Activated CD4-positive, alpha-beta T cell treated with anti-CD3 and anti-CD28 coated beads, Interleukin-10, Interleukin-2, amounts not matched to agents 100 ng/mL and 50 ng/mL, durations not matched to agents 16 hours and 8 hours (primary cell): Measurements from ENCODE around the gene ST8SIA2.
"Not testable (repeated sequence)": the region's sequence is repeated elsewhere in the genome, so short reads cannot be mapped to it uniquely, and the experiment has no call there.

Source experiments
- DNase-seq: peaks from one replicate; pipeline ENCODE4 v3.0.0-alpha.2; 2020

The ST8SIA2 gene

DNA sequence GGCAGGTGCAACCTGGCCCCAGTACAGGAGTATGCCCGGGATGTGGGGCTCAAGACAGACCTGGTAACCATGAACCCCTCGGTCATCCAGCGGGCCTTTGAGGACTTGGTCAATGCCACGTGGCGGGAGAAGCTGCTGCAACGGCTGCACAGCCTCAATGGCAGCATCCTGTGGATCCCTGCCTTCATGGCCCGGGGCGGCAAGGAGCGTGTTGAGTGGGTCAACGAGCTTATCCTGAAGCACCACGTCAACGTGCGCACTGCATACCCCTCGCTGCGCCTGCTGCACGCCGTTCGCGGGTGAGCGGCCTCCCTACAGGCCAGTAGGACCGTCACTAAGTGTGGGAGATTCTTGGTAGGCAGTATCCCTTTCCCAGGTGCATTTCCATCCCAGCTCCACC, 51.0 kb downstream of the ST8SIA2 start:
- DNase-seq, result no peak

DNA sequence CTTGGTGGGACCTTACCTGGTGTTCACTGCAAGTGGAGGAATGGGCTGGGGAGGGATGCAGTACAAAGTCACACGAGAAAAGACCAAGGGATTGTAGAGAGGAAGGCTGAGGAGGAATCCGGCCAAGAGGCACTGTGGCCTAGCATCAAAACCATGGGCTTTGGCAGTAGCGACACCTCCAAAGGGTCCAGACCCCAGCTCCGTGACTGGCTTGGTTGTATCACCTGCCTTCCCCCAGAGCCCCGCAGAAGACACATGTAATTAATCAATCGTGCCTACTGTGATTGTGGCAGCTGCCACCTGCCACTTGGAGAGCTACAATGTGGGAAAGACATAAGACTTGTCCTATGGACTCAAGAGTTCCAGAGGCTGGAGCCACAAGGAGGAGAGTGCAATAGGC, 54.7 kb downstream of the ST8SIA2 start:
- DNase-seq, result no peak

DNA sequence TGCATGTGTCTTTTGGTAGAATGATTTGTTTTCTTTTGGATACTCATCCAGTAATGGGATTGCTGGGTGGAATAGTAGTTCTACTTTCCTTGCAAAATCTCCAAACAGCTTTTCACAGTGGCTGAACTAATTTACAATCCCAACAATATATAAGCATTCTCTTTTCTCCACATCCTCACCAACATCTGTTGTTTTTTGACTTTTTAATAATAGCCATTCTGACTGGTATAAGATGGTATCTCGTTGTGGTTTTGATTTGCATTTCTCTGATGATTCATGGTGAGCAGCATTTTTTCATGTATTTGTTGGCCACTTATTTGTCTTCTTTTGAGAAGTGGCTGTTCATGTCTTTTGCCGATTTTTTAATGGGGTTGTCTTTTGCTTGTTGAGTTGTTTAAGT, 55.8 kb downstream of the ST8SIA2 start:
- DNase-seq, result no peak

DNA sequence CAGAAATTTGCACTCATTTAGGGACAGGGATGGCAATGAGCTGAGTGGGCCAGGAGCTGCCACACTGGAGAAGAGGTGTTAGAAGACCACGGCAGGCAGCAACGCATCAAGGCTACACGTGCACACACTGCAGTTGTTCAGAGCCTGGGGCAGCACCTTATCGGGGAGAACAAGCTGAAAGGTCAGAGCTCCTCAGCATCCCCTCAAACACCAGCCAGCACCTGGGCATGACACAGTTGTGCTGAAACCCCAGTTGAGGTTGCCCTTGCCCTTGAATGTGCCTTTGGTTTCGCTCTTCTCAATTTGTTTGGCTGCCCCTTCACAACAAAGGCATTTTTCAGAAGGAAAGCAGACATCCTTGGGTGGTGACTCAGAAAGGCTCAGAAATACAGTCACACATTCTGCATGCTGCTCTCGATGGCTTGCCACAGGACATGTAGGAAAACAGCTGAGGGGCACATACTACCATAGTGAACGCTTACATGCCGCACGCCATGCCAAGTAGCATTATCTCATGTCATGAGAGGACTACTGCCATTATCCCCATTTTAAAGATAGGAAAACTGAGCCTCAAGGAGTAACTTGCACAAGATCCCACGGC, 57.6 kb downstream of the ST8SIA2 start:
- no peak for DNase-seq

DNA sequence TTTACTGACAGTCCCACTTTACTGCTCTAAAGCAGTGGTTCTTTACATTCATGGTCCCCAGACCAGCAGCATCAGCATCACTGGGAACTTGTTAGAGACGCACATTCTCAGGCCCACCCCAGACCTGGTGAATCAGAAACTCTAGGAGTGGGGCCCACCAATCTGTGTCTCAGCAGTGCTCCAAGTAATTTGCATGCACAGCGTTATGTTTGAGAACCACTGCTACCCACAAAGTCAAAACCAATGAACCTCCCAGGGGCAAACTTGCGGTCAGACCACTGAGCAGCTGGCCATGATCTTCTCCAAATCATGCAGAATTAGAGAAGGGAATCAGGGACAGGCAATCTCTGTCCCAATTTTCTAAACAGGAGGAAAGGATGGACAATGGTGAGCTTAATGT, 58.5 kb downstream of the ST8SIA2 start:
- DNase-seq, result no peak

DNA sequence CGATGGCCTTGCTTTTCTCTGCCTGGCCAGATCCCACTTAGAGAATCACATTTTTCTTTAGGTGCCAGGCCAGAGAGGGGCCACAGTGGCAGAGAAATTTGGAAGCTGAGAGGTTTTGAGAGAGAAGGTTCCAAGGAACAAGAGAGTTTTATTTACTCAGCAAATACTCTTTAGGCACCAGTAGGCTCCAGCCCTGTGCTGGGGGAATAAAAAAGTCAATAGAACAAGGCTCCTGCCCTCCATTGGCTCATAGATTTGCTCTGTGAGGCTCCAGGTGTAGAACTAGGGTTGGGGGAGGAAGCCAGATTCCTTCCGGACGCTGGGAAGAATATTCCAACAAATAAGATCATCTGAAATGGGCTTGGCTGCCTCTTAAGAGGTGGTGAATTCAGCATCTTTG, 59.9 kb downstream of the ST8SIA2 start:
- no peak for DNase-seq

DNA sequence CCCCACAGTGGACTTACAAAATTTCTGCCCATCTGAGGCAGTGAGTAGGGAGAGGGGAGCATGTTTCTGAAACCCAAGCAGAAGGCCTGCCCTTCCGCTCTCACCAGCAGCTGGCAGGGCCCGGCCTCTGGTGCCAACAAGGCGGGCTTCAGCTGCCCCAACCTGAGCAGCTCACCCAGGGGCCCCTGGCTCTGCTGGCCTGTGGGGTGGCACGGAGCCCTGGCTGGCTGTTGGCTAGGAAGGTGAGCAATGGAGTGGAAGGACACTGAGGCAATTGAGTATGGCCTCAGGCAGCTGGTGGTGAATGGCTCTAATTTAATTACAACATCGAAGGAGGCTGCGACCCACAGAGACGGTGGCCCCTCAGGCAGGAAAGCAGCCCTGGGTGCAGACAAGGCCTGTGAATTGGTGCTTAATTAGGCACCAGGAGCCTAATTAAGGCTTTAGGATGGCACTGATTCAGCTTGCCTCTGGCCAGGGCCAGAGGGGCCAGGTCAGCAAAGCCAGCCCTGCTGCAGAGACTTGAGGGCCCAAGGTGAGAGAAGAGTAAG, 60.9 kb downstream of the ST8SIA2 start:
- DNase-seq, result no peak

DNA sequence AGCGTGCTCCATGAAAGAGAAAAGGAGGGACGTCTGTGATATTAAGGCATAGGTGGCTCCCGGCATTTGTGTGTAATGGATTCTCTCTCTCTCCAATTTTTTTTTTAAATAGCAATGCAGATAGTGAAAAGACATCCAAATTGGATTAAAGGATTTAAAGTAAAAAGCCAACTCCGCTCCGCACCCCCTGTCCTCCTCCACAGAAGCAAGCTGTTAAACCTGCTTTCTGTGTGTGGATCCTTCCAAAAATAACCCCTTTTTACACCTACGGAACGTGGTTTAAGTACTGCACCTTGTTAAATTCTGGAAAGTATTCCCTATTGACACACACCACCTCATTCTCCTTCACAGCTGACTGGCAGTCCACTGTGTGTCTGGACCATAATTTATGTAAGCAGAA, 61.6 kb downstream of the ST8SIA2 start:
- no peak for DNase-seq

DNA sequence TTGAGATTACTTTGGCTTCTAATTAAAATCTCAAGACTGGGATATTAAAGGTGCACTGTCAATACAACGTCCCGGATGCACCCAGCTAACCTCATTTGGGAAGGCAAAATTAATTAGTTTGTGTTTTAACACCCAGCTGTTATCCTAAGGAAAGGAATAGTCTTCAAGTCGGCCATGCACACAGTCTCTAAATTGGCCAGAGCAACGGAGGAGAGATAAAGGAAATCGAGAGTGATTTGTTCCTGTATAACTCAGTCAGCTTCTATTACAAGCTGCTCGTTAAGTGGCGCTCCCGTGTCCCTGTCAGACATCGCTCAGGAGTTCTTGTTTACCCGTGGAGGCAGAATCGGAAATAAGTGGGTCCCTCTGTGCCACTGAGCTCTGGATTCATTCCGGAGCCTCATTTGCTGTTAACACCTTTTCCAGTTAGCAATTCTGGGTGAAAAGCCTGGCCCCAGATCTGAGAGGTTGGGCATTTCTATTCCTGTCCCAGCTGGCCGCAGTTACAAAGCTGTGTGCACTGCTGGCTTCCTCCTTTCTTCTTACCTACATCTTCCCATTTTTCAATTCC, 63.9 kb downstream of the ST8SIA2 start:
- no peak for DNase-seq

DNA sequence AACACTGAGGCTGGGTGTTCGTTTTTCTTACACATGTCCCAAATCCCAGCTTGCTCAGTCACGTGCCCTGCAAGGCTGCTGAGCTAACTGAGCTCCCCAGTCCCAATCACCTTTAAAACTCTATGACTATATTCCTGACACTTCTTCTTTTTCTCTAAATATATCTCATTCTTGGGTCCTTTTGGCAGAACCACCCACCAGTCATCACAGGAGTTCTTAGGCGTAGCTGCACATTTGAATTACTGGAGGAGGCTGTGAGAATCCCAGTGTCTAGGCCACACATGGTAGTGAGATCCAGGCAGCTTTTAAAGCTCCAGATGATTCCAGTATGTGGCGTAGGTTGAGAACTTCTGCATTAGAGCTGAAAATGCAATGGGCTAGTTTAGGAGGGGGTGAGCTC, 66.3 kb downstream of the ST8SIA2 start:
- DNase-seq, result no peak

DNA sequence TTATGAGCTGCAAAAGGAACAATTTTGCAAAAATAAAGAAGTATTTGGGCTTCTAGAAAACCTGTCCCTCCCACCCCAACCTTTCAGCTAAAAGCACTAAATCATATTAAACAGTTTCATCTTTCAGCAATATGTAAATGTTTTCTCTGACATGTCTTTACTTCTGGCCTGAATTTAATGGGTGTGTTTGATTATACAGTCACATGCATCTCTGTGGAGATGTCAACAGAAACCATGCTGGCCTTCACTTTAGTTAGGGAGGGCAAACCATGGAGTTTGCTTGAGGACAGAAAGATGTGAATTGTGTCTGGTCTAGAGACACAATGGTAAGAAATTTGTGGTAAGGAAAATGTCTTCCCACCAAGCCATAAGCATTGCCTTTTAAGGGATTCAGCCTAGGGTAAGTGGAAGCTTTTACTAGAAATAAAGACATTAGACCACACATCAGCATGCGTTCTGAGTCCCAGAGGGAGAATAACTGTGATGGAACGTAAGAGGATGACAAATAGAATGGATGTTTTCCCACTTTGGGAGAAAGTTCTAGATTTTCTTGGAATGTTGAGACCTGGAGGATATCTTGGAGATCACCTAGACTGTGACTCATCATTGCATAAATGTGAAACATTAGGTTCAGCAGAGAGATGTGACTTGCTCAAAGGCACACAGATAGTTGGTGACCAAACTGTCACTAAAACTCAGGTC, 68.9 kb downstream of the ST8SIA2 start:
- no peak for DNase-seq

DNA sequence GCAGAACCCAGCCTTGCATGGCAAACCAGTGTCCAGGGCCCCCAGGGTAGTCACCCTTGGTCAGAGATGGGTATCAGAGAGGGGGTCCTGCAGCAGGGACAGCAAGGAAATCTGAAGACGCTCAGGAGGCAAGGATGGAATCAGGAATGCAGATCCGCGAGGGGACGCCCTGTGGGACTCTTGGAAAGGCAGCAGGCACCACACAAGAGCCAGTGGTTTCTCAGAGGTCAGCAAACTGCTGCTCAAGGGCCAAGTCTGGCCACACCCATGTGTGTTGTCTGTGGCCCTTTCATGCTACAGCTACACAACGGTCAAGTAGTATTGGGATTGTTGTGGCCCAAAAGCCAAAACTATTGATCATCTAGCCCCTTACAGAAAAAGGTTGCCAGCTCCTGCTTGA, 69.7 kb downstream of the ST8SIA2 start:
- DNase-seq, result no peak

DNA sequence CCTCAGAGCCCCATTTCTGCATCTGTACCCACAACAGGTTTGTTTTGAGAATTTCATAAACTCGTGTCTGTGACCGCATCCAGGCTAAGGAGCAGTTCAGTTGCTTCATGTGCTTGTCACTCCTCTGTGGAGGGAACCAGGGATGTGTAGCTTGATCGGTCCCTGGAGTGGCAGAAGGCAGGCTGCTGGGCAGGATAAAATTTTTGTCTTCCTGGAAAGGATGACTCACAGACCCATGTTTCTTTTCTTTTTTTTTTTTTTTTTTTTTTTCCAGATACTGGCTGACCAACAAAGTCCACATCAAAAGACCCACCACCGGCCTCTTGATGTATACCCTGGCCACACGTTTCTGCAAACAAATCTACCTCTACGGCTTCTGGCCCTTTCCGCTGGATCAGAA, 70.1 kb downstream of the ST8SIA2 start:
- no peak for DNase-seq

DNA sequence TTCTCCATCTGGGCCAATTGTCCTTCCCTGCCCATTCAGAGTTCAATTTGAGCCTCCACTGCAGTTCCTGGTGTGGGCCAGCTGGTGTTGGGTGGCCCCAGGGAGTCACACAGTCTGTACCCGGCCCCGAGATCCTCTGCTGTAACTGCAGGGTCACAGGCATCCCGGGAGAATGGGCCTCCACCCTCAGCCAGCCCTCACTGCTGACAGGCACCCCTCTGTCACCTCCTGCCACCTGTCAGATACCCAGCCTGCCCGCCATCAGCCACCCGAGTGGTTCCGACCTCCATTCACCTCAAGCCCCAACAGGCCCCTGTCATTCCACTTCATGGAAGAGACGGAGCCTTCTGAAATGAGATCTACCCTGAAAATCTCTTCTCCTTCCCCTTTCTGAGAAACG, 73.2 kb downstream of the ST8SIA2 start:
- DNase-seq, result no peak

DNA sequence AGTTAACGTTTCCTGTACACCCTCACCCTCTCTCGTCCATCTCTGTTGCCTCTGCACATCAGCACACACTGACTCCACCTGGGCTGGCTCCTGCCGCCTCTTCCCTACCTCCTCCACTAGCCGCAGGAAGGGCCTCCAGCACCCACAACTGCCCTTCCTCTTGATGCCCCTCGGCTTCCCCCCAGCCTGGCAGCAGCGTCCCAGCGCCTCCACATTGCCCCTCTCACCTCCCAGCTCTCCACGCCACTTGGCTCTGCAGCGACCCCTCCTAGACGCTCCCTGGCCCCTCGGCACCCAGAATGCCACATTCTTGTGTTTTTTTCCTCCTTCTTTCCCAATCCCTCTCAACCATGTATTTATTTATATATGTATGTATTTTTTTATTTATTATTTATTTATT, 73.6 kb downstream of the ST8SIA2 start:
- no peak for DNase-seq

DNA sequence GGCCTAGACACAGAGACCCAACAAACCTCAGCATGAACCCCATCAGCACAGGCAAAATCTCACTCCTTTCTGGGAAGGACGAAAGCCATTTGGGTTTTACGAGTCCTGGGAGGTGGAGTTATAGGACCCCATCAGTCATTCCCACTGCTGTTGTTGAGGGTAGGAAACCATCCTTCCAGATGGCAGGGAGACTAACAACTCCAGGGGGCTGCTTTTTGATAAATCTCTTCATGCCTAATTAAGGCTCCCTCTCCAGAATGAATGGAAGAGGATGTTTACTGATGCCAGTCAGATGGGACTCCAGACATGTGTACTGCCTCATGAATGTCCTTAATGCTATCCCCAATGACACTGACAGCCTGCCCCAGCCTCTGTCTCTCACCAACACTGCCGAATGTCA, 75.3 kb downstream of the ST8SIA2 start:
- DNase-seq, result no peak

DNA sequence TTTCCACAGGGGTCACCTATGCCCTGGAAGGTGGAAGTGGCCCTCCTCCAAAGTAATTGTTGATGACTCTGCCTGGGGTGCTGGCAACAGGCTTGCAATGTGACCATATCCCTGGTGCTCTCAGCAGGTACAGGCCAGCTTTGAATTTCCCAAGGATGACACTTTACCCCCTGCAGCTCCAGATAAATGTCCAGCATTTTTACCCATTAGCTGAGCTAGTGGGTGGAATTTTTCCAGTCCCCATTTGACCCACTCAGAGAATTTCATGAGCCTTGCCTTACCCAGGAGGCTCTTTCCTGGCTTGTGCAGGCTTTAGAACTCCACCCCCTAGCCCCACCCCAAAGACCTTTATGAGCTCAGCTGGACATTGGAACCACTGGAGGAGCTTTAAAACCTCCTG, 77.6 kb downstream of the ST8SIA2 start:
- no peak for DNase-seq

DNA sequence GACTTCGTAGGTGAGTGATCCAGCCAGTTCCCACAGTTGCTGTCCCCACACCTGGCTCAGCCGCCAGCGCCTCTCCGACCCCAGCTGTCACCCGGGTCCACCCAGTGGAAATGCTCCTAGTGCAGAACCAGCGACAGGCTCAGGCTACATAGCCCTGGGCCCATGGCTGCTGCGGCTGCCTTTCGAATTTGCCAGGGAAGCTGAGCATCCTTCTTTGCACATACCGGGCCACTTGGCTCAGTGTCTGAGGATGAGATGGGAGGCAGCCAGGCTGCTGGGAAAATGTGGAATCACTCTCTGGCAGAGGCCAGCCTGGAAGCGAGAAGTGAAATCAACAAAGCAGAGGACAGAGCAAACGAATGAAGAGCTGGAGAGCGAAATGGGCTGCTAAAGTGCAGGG, 80.1 kb downstream of the ST8SIA2 start:
- DNase-seq, result no peak

DNA sequence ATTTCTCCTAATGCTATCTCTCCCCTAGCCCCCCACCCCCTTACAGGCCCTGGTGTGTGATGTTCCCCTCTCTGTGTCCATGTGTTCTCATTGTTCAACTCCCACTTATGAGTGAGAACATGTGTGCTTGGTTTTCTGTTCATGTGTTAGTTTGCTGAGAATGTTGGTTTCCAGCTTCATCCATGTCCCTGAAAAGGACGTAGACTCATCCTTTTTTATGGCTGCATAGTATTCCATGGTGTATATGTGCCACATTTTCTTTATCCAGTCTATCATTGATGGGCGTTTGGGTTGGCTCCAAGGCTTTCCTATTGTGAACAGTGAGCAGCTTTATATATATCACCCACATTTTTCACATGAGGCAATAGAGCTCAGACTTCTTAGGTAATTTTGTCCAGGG, 86.0 kb downstream of the ST8SIA2 start:
- not testable (repeated sequence) for DNase-seq

DNA sequence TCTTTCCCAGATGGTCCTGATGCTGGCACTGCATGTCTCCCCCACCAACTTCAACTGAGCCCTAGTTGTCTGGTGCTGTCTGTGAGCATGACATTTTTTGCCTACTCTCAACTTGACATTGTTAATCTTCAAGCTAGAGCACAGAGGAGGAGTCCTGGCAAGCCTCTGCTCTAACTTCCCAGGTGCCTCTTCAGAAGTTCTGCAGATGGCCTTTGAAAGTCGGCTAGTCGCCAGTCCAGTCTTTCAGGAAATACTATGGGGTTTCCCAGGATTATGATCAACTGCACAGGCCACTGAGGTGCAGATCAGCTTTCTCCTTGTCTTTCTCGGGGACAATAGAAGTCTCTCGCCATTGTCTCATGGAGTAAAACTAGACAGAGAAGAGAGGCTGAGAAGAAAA, 86.7 kb downstream of the ST8SIA2 start:
- DNase-seq, result no peak

DNA sequence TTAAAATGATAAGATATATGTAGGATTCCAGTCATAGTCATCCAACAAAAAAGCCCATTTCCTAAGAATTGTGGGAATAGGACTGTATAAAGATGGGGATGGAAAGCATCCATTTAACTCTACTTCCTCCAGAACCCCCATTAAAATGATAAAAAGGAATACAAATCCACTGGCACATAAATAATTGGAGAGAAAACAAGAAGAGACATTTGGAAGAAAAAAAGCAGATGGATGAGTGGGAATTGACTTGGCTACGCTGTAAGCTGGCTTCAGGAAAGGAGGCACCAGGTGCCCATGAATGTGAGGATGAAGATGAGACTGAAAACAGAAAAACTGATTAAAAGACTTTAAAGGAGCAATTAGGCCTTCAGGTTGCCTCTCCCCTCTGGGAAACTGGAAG, 91.8 kb downstream of the ST8SIA2 start:
- no peak for DNase-seq

DNA sequence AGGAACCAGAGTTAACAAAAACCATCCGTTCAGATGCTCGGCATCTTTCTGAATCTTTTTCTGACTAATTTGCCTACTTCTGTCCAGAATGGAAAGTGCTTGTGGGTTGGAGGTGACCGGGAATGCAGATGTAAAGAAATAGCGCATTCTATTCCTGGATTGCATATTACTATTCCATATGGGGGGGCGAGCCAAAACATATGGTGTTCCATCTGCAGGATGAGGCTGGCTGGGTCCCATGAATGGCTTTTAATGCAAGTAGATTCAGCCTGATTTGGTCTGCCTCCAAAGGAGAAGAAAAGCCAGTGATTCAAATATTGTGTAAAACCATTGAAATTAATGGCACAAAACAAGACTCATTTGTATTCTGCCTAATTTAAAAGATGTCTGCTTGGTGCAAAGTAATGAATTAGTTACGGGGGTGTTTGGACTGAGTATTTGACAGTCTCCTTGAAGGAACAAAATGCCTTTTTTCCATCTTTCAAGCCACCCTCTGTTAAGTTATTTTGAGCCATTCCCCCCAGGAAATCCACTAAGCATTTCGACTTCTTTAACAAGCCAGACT, 99.0 kb downstream of the ST8SIA2 start:
- DNase-seq, result no peak

DNA sequence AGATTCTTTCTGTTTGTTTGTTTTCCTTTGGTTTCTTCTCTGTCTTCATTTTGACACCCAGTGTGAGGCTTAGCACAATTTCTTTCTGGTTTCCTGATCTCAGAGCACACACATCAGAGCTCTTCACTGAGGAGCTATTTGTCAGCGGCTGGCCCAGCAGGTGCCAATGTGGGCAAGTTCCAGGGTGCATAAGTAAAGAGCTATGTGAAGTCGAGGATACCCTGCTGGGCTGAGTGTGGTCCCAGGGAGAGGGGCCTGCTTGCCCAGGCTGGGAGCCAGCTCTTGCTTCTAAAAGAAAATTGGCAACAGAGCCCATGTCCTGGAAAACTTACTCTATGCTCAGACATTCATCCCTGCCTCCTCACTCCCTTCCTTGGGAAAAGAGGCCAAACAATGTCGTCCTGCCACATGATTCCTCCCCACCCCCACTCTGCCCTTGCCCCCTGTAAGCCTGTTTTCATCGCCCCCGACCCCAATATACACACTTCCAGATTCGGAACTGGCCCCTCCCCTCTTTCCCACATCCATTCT, 101.2 kb downstream of the ST8SIA2 start:
- DNase-seq, result no peak

DNA sequence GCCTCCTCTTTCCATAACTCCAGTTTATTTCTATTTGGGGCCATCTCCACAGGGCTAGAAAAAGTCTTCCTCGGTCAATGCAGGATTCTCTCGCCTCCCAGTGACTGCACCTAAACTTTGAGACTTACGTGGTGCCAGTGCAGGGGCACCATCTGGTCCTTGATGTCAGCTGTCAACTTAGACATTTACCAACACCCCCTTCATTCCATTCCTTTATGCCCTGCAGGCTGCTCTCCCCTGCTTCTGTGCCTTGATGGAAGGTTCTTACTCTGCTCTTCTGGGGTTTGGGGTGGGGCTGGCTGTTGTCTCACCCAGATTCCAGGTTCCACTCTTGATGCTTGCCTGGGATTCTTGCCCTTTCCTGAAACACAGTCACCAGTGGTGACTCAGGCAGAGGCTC, 101.8 kb downstream of the ST8SIA2 start:
- no peak for DNase-seq
